Adrenal gland (tissue), 5 donors: ENCODE results near the gene MYH9.

Experiments used
- POLR2A ChIP-seq, 2 donors: fragments of 450-650 bp; IDR thresholded peaks; one replicate each; pipeline ENCODE4 v1.6.1; 2017; ENCODE audit warnings: antibody characterized with exemption in 2 of 2, mild to moderate bottlenecking in 2 of 2, moderate library complexity in 1 of 2
- TF ChIP-seq, protein P1 (sequence below), 6 experiments: fragments of 450-650 bp in 4 of 6; fragments of 200-600 bp in 2 of 6; sonication (generic) in 1 of 6; IDR thresholded peaks; 1 replicate in 5 of 6; 2 replicates in 1 of 6; pipeline versions ENCODE4 v1.5.1 to v1.8.0; 2016 to 2021; ENCODE audit warnings: antibody characterized with exemption in 6 of 6, mild to moderate bottlenecking in 2 of 6, moderate library complexity in 1 of 6
- donor health status: DM: no; HTN: no; CAD: no.

DNA sequence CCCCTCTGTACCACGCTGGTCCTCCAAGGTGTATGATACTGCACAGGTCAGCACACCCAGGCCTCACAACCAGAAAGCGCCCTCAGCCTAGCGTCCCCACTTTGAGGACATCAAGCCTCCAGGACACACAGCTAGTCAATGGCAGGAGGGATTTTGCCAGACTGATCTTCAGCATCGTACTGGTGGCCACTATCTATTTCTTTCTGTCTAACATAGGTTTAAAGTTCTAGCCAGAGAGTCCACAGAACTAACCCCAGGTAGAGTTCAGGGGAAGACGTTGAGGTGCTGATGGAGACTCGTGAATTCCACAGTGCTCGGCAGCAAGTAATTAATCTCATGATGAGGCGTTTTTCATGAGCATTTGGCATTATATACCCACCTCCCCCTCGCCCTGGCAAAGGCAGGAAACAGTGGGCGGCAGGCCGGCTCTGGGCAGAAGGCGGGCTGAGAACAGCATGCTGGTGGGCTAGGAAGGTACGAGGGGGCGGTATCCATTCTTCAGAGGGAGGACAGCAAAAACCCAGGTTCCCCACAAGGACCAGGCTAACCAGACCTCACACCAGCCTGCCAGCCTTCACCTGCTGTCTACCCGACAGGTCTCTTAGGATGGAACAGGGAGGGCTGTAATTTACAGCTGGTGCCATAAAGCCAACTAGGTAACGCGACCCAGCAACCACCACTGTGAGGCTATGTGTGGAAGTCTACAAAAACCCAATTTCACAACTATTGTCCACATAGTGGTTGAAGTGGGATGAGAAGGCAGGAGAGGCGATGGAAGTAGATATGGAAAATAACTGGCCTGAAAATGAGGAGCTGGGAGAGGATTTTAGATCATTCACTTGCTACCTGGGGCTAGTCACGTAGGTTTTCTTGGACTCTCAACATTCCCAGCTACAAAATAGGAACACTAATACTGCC lies 18.5 kb downstream of the MYH9 start:
- TF ChIP-seq, protein P1, sequence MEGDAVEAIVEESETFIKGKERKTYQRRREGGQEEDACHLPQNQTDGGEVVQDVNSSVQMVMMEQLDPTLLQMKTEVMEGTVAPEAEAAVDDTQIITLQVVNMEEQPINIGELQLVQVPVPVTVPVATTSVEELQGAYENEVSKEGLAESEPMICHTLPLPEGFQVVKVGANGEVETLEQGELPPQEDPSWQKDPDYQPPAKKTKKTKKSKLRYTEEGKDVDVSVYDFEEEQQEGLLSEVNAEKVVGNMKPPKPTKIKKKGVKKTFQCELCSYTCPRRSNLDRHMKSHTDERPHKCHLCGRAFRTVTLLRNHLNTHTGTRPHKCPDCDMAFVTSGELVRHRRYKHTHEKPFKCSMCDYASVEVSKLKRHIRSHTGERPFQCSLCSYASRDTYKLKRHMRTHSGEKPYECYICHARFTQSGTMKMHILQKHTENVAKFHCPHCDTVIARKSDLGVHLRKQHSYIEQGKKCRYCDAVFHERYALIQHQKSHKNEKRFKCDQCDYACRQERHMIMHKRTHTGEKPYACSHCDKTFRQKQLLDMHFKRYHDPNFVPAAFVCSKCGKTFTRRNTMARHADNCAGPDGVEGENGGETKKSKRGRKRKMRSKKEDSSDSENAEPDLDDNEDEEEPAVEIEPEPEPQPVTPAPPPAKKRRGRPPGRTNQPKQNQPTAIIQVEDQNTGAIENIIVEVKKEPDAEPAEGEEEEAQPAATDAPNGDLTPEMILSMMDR (IDR thresholded peaks at IDR 0.05): no peak
- TF ChIP-seq POLR2A (IDR thresholded peaks at IDR 0.05): peak in 1 of 2 donors; percentile 5
